Hepatocyte (in vitro differentiated cells): ENCODE data around the gene GUCY1A2. TPM values are rescaled to one million over a fixed set of nuclear protein-coding genes. Genes with fewer than 3 reads are reported as not detected.
A peak's percentile ranks its signal among the peaks of the same experiment; 100 is the strongest.
"Not testable (repeated sequence)": the region's sequence is repeated elsewhere in the genome, so short reads cannot be mapped to it uniquely, and the experiment has no call there.

Experiments used
- DNase-seq: peaks from one replicate; pipeline ENCODE4 v3.0.0-alpha.2; 2016; ENCODE audit warnings: low spot score
- H2AFZ ChIP-seq: fragments of 200-600 bp; sonication (generic); 2 replicates; pipeline ENCODE4 v1.6.0; 2016; ENCODE audit warnings: antibody characterized with exemption, mild to moderate bottlenecking
- H3K27ac ChIP-seq: fragments of 200-600 bp; sonication (generic); 2 replicates; pipeline ENCODE4 v1.5.1; 2016; ENCODE audit warnings: mild to moderate bottlenecking
- H3K27me3 ChIP-seq: fragments of 200-600 bp; sonication (generic); 2 replicates; pipeline ENCODE4 v1.6.1; 2016
- H3K36me3 ChIP-seq: fragments of 200-600 bp; sonication (generic); replicated peaks from 2 replicates; pipeline ENCODE4 v1.5.1; 2016; ENCODE audit warnings: low read depth; ENCODE audit not compliant: insufficient read depth
- H3K4me1 ChIP-seq: fragments of 200-600 bp; sonication (generic); 2 replicates; pipeline ENCODE4 v1.5.1; 2016; ENCODE audit warnings: mild to moderate bottlenecking, moderate library complexity; ENCODE audit not compliant: insufficient read depth
- H3K4me2 ChIP-seq: fragments of 200-600 bp; sonication (generic); 2 replicates; pipeline ENCODE4 v1.6.0; 2016
- H3K4me3 ChIP-seq: fragments of 200-600 bp; sonication (generic); 2 replicates; pipeline ENCODE4 v1.5.1; 2016; ENCODE audit warnings: mild to moderate bottlenecking
- H3K79me2 ChIP-seq: fragments of 200-600 bp; sonication (generic); 2 replicates; pipeline ENCODE4 v1.6.0; 2017; ENCODE audit warnings: mild to moderate bottlenecking
- H3K9me2 ChIP-seq: fragments of 200-600 bp; sonication (generic); replicated peaks from 2 replicates; pipeline ENCODE4 v1.6.0; 2017; ENCODE audit warnings: mild to moderate bottlenecking; ENCODE audit not compliant: insufficient read depth
- H3K9me3 ChIP-seq: fragments of 200-600 bp; sonication (generic); 2 replicates; pipeline ENCODE4 v1.5.1; 2016; ENCODE audit warnings: low read depth, mild to moderate bottlenecking
- H4K20me1 ChIP-seq: fragments of 200-600 bp; sonication (generic); 2 replicates; pipeline ENCODE4 v1.6.0; 2016; ENCODE audit warnings: mild to moderate bottlenecking; ENCODE audit not compliant: insufficient read depth, poor library complexity, severe bottlenecking
- EZH2 ChIP-seq: fragments of 200-600 bp; sonication (generic); IDR thresholded peaks from 2 replicates; pipeline ENCODE4 v1.6.1; 2016; ENCODE audit warnings: antibody characterized with exemption, mild to moderate bottlenecking, borderline replicate concordance
- EZH2phosphoT487 ChIP-seq: fragments of 200-600 bp; sonication (generic); IDR thresholded peaks from one replicate; pipeline ENCODE4 v1.6.1; 2018; ENCODE audit warnings: antibody characterized with exemption, mild to moderate bottlenecking, low read depth, moderate library complexity; ENCODE audit not compliant: unreplicated experiment, severe bottlenecking
- WGBS: methylation state at CpG from one replicate; pipeline ENCODE4 v1.1.6; 2016; ENCODE audit warnings: low lambda C conversion rate; ENCODE audit errors: missing lambda C conversion rate; 5-methylcytosine and 5-hydroxymethylcytosine counted together
- polyA plus RNA-seq: library from polyadenylated mRNA; unstranded; fragments of >200 nt; fragmentation: Nextera tagmentation; extraction: Ambion mirVana; gene quantifications from 2 replicates; pipeline ENCODE4 v1.2.1, GENCODE V29; 2016
- total RNA-seq: library from RNA; depleted of rRNA; stranded (reverse); fragments of >200 nt; gene quantifications from 2 replicates; pipeline ENCODE4 v1.2.3, GENCODE V29; 2014
- TF ChIP-seq, protein P1 (sequence below): fragments of 200-600 bp; sonication (generic); IDR thresholded peaks from 2 replicates; pipeline ENCODE4 v1.5.1; 2016; ENCODE audit warnings: antibody characterized with exemption, mild to moderate bottlenecking; ENCODE audit not compliant: poor library complexity

The GUCY1A2 gene, protein sequence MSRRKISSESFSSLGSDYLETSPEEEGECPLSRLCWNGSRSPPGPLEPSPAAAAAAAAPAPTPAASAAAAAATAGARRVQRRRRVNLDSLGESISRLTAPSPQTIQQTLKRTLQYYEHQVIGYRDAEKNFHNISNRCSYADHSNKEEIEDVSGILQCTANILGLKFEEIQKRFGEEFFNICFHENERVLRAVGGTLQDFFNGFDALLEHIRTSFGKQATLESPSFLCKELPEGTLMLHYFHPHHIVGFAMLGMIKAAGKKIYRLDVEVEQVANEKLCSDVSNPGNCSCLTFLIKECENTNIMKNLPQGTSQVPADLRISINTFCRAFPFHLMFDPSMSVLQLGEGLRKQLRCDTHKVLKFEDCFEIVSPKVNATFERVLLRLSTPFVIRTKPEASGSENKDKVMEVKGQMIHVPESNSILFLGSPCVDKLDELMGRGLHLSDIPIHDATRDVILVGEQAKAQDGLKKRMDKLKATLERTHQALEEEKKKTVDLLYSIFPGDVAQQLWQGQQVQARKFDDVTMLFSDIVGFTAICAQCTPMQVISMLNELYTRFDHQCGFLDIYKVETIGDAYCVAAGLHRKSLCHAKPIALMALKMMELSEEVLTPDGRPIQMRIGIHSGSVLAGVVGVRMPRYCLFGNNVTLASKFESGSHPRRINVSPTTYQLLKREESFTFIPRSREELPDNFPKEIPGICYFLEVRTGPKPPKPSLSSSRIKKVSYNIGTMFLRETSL
- total RNA-seq: 8.4 and 9.1 TPM in 2 replicates
- polyA plus RNA-seq: 1.3 and 3.3 TPM in 2 replicates

DNA sequence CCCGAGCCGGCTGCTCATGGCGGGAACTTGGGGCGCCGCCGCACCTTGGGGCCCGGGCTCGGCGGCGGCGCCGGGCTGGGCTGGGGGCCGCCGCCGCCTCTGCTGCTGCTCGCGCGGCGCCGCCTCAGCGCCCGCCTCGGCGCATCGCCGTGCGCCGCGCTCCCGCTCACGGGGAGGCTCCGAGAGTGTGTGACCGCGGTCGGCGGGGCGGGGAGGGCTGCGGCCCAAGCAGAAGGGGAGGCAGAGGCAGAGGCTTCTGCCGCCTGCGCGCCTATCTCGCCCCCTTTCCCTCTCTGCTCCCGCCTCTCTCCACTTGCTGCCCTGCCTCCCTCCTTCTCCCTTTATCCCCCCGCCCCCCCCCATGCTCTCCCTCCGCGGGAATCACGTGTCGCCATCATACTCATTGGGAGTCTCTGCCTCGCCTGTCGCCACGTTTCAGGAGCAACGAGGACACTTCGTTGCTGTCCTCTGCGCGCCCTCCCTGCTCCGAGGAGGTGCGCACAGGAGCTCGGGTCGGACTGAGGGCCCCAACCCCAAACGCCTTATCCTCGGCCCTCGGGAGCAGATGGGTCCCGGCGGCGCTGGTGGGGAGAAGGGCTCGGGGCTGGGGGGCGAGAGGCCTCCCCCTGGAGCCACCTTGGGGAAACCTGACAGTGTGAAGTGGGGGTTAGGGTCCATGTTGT lies at the start of gene GUCY1A2:
Gene GUCY1A2 (minus strand): TSS at position 258 of the 683 bp plus-strand sequence. CDS start 421 bp downstream, outside the sequence.
- Histone ChIP-seq H3K27me3 (peaks cover 7% of the 10 kb centered on the region), H4K20me1 (no peaks in the 10 kb centered on the region), H3K79me2 (peaks cover 5% of the 10 kb centered on the region), H2AFZ (peak within 1 kb of the TSS; percentile 55), H3K4me3 (peak within 1 kb of the TSS; percentile 57), H3K36me3 (no peaks in the 10 kb centered on the region), H3K9me3 (no peaks in the 10 kb centered on the region), H3K27ac (peak within 1 kb of the TSS; percentile 32), H3K4me1 (peaks cover 4% of the 10 kb centered on the region), H3K9me2 (no peaks in the 10 kb centered on the region), H3K4me2 (peak within 1 kb of the TSS; percentile 100)
- peak; percentile 57 for DNase-seq
- WGBS: 1% methylated on average over 38 of the region's 67 CpGs
- TF ChIP-seq EZH2 (no peak), EZH2phosphoT487 (no peak)
- TF ChIP-seq, protein P1, sequence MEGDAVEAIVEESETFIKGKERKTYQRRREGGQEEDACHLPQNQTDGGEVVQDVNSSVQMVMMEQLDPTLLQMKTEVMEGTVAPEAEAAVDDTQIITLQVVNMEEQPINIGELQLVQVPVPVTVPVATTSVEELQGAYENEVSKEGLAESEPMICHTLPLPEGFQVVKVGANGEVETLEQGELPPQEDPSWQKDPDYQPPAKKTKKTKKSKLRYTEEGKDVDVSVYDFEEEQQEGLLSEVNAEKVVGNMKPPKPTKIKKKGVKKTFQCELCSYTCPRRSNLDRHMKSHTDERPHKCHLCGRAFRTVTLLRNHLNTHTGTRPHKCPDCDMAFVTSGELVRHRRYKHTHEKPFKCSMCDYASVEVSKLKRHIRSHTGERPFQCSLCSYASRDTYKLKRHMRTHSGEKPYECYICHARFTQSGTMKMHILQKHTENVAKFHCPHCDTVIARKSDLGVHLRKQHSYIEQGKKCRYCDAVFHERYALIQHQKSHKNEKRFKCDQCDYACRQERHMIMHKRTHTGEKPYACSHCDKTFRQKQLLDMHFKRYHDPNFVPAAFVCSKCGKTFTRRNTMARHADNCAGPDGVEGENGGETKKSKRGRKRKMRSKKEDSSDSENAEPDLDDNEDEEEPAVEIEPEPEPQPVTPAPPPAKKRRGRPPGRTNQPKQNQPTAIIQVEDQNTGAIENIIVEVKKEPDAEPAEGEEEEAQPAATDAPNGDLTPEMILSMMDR: no peak

DNA sequence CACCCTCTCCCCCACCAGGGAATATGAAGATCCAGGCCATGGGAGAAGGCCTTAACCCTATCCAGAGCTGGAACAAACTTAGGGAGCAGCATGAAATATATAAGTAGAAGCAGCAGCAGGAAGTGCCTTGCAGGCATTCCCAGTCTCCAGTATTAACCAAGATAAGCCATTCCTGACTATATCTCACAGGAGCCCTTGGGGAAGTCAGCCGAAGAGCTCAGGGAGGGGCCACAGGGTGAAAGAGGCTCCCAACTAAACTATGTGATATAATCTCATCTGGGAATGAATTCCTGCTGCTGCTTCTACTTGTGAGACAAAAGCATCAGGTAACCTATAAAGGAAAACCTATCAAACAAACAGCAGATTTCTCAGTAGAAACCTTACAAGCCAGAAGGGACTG lies 36.1 kb upstream of the GUCY1A2 start:
- Histone ChIP-seq H3K9me3 (no peaks in the 10 kb centered on the region), H4K20me1 (no peaks in the 10 kb centered on the region), H3K27me3 (no peaks in the 10 kb centered on the region), H3K36me3 (no peaks in the 10 kb centered on the region), H3K4me2 (no peak overlapping the region), H3K9me2 (no peaks in the 10 kb centered on the region), H3K4me1 (no peaks in the 10 kb centered on the region), H3K4me3 (no peak overlapping the region), H3K27ac (no peak overlapping the region), H2AFZ (no peak overlapping the region), H3K79me2 (no peaks in the 10 kb centered on the region)
- DNase-seq: no peak
- TF ChIP-seq EZH2 (no peak), EZH2phosphoT487 (no peak)
- TF ChIP-seq, protein P1: no peak
- 52% methylated on average over 1 of the region's 1 CpG for WGBS

DNA sequence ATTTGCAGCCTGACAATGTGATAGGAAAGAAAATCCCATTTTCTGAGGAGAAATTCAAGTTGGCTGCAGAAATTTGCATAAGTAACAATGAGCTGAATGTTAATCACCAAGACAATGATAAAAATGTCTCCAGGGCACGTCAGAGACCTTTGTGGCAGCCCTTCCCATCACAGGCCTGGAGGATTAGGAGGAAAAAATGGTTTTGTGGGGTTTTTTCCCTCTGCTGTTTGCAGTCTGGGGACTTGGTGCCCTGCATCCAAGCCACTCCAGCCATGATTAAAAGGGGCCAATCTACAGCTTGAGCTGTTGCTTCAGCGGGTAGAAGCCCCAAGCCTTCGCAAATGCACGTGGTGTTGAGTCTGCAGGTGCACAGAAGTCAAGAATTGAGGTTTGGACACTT lies 33.1 kb upstream of the GUCY1A2 start:
- H3K79me2 ChIP-seq, H3K36me3 ChIP-seq, H3K9me2 ChIP-seq, H3K4me3 ChIP-seq, H3K27me3 ChIP-seq, H3K4me1 ChIP-seq, H2AFZ ChIP-seq, H3K9me3 ChIP-seq, H3K4me2 ChIP-seq, DNase-seq, H4K20me1 ChIP-seq, H3K27ac ChIP-seq: not testable (repeated sequence)
- 59% methylated on average over 4 of the region's 4 CpGs for WGBS

DNA sequence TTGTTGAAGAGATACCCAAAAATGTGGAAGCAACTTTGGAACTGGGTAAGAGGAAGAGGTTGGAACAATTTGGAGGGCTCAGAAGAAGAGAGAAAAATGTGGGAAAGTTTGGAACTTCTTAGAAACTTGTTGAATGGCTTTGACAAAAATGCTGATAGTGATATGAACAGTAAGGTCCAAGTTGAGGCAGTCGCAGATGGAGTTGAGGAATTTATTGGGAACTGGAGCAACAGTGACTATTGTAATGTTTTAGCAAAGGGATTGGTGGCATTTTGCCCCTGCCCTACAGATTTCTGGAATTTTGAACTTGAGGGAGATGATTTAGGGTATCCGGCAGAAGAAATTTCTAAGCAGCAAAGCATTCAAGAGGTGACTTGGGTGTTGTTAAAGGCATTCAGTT lies 32.6 kb upstream of the GUCY1A2 start:
- H3K79me2 ChIP-seq, H4K20me1 ChIP-seq, H3K4me3 ChIP-seq, H2AFZ ChIP-seq, H3K27me3 ChIP-seq, DNase-seq, H3K4me1 ChIP-seq, H3K27ac ChIP-seq, H3K9me3 ChIP-seq, H3K9me2 ChIP-seq, H3K36me3 ChIP-seq, H3K4me2 ChIP-seq: not testable (repeated sequence)
- 94% methylated on average over 2 of the region's 2 CpGs for WGBS
